ENCODE results near the gene ACACB.

Gene ACACB

DNA sequence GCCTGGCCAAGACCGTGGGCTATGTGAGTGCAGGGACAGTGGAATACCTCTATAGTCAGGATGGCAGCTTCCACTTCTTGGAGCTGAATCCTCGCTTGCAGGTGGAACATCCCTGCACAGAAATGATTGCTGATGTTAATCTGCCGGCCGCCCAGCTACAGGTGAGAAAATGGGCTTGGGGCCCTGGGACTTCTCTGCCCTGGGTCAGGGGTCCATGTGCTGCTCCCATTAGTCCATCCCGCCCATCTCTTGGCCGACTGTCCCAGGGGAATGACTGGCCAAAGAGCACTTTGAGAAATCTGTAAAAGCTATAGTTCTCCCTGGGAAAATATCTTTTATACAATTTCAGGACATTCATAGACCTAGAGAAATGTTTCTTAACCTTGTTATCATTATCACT is 63.5 kb downstream of the ACACB start:
- no peak for DNase-seq

GRCh38 chr12:109182041-109182839 is 65.9 kb downstream of the ACACB start:
- DNase-seq = no peak

- no peak for DNase-seq
Observed at GRCh38 chr12:109185441-109185840, 69.1 kb downstream of the ACACB start.

DNA sequence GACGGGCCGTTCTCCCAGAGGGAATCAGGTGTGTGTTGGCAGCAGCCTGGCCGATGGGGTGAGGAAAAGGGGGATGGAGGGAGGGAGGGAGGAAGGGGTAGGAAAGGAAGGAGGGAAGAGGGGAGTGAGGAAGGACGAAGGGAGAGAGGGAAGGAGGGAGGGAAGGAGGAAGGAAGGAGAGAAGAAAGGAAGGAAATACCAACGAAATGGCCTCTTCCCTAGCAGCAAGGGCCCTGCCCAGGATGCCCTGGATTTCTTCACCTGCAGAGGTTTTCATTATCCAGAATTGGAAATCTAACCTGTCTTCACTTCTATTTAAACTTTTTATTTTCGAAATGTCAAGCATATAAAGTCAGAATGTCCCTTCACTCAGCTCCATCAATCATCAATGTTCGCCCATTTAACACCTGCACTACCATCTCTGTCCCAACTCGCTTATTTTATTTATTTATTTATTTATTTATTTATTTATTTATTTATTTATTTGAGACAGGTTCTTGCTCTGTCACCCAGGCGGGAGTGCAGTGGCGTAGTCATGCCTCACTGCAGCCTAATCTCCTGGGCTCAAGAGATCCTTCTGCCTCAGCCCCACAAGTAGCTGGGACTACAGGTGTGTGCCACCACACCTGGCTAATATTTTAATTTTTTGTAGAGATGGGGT is 70.7 kb downstream of the ACACB start:
- no peak for DNase-seq

DNA sequence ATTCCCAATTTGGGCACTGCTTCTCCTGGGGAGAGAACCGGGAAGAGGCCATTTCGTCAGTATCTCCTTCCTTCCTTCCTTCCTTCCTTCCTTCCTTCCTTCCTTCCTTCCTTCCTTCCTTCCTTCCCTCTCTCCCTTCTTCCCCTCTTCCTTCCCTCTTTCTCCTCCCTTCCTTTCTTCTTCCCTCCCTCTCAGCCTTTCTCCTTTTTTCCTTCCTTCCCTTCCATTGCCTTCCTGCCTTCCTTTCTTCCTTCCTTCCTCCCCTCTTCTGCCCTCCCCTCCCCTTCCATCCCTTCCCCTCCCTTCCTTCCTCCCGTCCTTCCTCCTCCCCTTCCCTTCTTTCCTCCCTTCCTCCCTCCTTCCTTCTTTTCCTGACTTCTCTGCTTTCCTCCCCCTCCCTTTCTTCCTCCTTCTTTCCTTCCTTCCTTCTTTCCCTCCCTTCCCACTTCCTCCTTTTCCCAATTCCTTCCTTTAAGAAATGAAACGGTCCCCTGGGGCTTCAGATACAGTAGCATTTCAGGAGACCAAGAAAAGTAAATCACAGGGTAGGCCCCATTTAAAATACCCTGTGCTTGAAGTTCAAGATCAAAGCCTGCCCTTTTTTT is 71.8 kb downstream of the ACACB start:
- DNase-seq = no peak

DNA sequence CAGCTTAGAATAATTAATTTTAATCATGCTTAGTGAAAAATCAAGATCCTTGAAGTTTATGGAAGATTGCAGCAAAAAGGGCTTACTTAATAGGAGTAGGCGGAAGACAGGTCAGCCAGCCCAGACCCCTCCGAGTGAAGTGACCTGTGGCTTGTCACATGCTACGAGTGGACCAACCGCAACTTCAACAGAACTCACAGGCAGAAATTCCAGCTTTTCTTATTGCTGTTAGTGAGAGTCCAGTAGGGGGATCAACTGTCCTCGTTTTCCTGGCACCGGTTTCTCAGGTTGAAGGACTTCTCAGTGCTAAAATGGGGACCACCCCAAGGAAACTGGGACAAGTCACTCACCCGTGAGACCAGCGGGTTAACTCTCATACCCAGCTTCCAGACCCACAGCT is 72.9 kb downstream of the ACACB start:
- DNase-seq = no peak

DNA sequence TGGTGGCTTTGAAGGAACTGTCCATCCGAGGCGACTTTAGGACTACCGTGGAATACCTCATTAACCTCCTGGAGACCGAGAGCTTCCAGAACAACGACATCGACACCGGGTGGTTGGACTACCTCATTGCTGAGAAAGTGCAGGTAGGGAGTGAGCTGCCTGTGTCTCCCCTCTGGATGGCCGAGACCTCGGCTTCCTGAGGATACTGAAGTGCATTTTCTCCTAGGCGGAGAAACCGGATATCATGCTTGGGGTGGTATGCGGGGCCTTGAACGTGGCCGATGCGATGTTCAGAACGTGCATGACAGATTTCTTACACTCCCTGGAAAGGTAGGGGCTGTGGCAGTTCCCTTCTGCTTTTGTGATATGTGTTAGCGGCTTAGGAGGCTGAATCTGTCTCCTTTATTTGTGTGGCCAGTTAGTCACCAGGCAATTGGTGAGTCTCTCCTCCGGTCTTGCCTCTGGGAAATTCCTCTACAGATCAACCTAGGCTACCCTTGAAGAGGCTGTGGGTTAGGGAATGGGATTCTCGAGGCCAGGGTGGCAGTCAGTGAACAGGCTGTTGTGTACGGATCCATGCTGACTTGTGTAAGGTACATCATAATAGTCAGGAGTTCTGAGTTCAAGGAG is 75.3 kb downstream of the ACACB start:
- no peak for DNase-seq

DNA sequence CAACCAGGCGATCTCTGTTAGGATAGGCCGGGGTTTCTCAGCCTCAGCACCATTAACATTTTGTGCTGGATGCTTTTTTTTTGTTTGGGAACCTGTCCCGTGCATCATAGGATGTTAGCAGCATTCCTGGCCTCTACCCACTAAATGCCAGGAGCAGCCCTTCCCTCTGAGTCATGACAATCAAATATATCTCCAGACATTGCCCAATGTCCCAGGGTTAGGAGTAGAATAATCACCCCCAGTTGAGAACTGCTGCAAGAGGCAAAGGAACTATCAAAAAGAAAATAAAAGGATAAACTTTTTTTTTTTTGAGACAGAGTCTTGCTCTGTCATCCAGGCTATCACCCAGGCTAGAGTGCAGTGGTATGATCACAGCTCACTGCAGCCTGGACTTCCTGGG is 76.0 kb downstream of the ACACB start:
- DNase-seq = no peak

- no peak for DNase-seq
Observed at GRCh38 chr12:109193896-109194295, 77.5 kb downstream of the ACACB start.

DNA sequence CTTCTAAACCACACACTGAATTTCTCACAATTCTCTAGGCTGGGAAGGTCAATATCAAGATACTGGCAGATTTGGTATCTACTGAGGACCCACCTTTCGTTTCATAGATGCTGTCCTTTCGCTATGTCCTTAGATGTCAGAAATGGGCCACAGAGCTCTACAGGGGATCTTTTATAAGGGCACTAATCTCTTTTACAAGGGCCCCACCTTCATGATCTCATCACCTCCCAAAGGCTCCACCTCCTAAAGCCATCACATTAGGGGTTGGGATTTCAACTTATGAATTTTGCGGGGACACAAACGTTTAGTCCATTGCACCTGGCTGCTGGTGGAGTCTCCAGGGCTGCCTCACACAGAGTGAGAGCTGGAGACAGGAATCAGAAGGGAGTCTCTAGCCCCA is 79.9 kb downstream of the ACACB start:
- DNase-seq = no peak

- no peak for DNase-seq
Observed at GRCh38 chr12:109197327-109197726, 80.9 kb downstream of the ACACB start.

DNA sequence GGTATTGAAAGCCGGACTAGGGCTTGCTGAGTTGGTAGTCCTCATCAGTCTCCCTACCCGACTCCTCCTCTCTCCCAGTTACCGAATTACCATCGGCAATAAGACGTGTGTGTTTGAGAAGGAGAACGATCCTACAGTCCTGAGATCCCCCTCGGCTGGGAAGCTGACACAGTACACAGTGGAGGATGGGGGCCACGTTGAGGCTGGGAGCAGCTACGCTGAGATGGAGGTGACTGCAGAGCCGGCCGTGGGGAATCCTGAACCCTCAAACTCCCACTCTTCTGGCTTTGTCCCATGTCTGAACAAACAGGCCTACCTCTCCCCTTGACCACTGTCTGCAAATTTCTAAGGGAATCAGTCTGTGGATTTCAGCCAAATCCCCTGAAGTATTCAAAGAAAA is 82.9 kb downstream of the ACACB start:
- no peak for DNase-seq

- DNase-seq = no peak
Observed at GRCh38 chr12:109200825-109201495, 84.6 kb downstream of the ACACB start.

- DNase-seq = no peak
Observed at GRCh38 chr12:109201496-109201885, 85.1 kb downstream of the ACACB start.

GRCh38 chr12:109202770-109203169 is 86.4 kb downstream of the ACACB start:
- DNase-seq = no peak

DNA sequence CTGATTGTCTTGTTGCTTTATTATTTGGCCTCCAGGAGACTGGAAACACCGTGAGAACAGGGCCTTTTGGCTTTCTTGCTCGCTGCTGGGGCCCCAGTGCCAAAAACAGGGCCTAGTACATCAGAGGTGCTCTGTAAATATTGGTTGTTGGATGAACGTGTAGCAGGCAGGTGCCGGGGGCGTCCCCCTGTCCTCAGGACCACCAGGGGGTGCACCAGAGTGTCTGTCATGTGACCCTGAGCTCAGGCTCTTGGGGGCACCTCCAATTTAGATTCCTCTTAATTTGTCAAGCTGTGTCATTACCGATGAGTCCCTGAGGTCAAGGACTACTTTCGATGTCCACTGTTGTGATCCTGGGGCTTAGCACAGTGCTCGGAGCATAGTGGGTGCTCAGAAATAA is 87.1 kb downstream of the ACACB start:
- DNase-seq = no peak

- no peak for DNase-seq
Observed at GRCh38 chr12:109209082-109209481, 92.7 kb downstream of the ACACB start.

DNA sequence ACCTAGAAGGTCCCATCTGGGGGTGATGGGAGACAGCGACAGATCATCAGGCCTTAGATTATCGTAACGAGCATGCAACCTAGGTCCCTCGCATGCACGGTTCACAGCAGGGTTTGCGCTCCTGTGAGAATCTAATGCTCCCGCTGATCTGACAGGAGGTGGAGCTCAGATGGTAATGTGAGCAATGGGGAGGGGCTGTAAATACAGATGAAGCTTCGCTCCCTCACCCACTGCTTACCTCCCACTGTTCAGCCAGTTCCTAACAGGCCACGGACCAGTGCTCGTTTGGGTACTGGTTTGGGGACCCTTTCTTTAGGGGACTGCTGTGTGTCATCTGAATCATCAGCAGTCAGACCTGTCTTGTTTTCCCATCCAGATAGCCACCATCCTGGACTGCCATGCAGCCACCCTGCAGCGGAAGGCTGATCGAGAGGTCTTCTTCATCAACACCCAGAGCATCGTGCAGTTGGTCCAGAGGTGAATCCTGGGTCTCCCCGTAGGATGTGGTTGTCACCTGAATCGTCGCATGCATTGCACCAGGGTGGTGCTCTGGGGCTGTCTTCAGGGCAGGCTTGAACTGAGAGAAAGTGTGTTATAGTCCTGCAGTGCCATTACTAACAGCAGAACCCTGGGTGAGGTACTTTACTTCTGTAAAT is 96.2 kb downstream of the ACACB start:
- DNase-seq = no peak

DNA sequence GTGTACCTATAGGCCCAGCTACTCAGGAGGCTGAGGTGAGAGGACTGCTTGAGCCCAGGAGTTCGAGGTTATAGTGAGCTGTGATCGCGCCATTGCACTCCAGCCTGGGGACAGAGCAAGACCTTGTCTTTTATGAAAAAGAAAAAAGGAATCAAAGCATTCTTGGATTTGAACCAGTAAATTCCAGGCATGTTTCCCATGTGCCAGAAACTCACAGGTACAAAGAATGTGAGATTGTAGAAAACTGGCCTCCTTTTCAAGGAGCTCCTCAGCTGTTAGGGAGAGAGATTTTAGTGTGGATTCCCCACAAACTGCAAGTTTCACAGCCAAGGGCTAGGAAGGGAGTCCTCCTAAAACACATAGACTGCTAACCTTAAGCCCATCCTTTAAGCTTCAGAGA is 97.7 kb downstream of the ACACB start:
- no peak for DNase-seq

DNA sequence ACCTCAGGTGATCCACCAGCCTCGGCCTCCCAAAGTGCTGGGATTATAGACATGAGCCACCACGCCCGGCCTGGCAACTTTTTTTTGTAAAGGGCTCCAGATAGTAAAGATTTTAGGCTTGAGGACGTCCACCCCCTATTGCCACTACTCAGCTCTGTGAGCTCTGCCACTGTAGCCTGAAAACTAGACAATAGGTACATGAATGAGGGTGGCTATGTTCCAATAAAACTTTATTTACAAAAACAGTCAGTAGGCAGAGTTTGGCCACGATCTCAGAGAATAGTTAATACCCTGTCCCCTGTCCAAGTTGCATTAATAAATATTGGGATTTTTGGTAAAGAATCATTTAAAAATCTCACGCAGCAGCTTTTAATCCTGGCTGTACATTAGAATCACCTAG is 102.6 kb downstream of the ACACB start:
- DNase-seq = no peak

DNA sequence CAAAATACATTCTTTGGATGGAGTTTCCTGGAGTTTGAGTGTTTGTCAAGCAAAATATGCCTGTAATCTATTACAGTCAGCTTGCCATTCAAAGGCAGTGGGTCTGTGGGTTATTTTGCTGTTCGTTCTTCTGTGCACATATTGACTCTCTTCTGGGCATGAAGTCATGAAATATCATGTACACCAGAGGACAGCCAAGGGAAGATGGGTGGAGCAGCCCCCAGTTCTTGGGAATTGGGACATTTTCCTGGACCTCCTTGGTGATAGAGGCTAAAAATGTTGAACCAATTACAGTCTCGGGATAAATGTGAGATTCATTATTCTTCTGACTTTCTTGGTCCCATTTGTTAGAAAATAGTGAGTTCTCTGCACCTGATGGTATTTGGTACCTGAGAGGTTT is 103.6 kb downstream of the ACACB start:
- DNase-seq = no peak

- no peak for DNase-seq
Observed at GRCh38 chr12:109221277-109221931, 105.0 kb downstream of the ACACB start.
